Activated CD4-positive, alpha-beta T cell treated with anti-CD3 and anti-CD28 coated beads, Interleukin-2, amount 10 ng/mL, durations not matched to agents 7 days and 5 days (primary cell): ENCODE results near the gene C16orf78. TPM values are rescaled to one million over a fixed set of nuclear protein-coding genes. Genes with fewer than 3 reads are reported as not detected.

ENCODE experiments used
- CTCF ChIA-PET: fragments of 350-600 bp; sonication (Branson Sonifier 250); formaldehyde crosslinking; loops from one replicate; lab custom pipeline; 2021; ENCODE audit warnings: antibody characterized with exemption; lab: Charles Lee
- POLR2A ChIA-PET: fragments of 350-600 bp; sonication (Branson Sonifier 250); formaldehyde crosslinking; loops from one replicate; lab custom pipeline; 2021; ENCODE audit warnings: antibody characterized with exemption; lab: Charles Lee
- DNase-seq: peaks from one replicate; pipeline ENCODE4 v3.0.0-alpha.2; 2020
- H3K27ac Mint-ChIP-seq: one replicate; pipeline ENCODE4 v1.8.0; 2021; ENCODE audit warnings: mild to moderate bottlenecking, moderate library complexity, mixed read lengths
- H3K27me3 Mint-ChIP-seq: one replicate; pipeline ENCODE4 v1.8.0; 2021; ENCODE audit warnings: mixed read lengths
- H3K36me3 Mint-ChIP-seq: one replicate; pipeline ENCODE4 v1.8.0; 2021; ENCODE audit warnings: low read depth, mixed read lengths
- H3K4me1 Mint-ChIP-seq: one replicate; pipeline ENCODE4 v1.8.0; 2021; ENCODE audit warnings: mixed read lengths
- H3K4me3 Mint-ChIP-seq: one replicate; pipeline ENCODE4 v1.8.0; 2021; ENCODE audit warnings: mild to moderate bottlenecking, moderate library complexity, mixed read lengths
- H3K9me3 Mint-ChIP-seq: one replicate; pipeline ENCODE4 v1.8.0; 2021; ENCODE audit warnings: mixed read lengths
- total RNA-seq, 2 experiments: library from RNA; stranded (reverse); gene quantifications; one replicate each; pipeline ENCODE4 v1.2.3, GENCODE V29; 2021

C16orf78 gene
- total RNA-seq, 2 experiments from 2014 or later, result not detected

DNA sequence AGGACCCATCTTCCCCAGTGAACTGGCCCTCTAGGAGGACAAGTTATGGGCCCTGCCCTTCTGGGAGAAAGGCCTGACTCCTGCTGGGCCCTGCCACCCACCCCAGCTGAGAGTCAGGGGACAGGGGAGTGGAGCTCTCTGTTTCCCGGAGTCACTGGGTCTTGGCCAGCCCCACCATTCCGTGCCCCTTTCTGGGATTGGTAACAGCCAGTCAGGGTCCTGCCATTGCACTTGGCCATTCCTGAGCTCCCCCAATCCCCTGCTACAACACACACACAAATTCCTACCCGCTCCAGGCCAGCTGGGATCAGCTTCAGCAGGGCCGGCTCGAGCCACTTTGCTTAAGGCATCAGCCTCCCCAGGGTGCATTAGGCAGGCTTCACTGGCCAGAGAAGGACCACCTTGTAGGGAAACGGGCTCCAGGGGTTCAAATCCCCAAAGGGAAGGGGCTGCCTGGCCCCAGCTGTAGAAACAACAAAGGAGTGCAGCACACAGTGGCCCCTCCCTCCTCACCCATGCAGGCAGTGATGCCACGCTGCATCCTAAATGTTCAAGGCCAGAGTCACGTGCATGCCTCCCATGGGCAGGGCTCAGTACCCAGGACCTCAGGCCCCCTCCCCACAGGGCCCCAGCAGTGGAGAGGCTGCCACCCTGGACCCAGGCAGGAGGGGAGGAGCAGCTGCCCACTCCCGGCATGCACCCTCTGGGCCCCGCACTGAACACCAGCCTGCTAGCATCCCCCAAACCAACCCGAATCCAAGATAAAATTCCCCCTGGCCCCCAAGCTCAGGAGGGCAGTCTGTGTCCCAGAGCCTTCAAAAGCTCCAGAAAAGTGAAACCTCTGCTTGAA lies 37.7 kb downstream of the C16orf78 start:
- CTCF ChIA-PET, result no interaction called here
- Mint-ChIP-seq H3K4me1 (no peaks in the 10 kb centered on the region), H3K27me3 (no peaks in the 10 kb centered on the region), H3K27ac (no peak overlapping the region), H3K9me3 (no peaks in the 10 kb centered on the region), H3K36me3 (no peaks in the 10 kb centered on the region), H3K4me3 (no peak overlapping the region)
- POLR2A ChIA-PET, result no interaction called here
- DNase-seq, result no peak

DNA sequence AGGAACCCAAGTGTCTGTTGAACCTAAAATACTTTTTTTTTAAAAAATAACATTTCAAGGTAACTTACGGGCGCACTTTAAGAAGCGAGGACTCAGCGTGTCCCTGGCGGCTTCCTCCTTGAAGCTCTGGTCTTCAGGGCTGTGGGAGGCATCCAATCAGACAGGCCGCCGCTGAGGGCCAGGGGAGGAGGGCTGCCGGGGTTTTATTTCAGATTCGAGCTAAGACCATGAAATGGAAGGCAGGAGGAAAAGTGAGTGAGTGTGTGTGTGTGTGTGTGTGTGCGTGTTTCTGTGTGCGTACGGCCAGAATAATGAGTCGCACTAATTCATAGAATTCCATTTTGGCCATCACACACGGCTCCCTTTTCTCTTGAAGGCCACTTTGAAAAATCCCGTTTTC lies 41.1 kb downstream of the C16orf78 start:
- H3K27ac Mint-ChIP-seq, result no peak overlapping the region
- no peak overlapping the region for H3K4me3 Mint-ChIP-seq
- no peaks in the 10 kb centered on the region for H3K4me1 Mint-ChIP-seq
- no peaks in the 10 kb centered on the region for H3K27me3 Mint-ChIP-seq
- no peaks in the 10 kb centered on the region for H3K36me3 Mint-ChIP-seq
- H3K9me3 Mint-ChIP-seq, result no peaks in the 10 kb centered on the region
- CTCF ChIA-PET, result no interaction called here
- no peak for DNase-seq
- POLR2A ChIA-PET, result no interaction called here

DNA sequence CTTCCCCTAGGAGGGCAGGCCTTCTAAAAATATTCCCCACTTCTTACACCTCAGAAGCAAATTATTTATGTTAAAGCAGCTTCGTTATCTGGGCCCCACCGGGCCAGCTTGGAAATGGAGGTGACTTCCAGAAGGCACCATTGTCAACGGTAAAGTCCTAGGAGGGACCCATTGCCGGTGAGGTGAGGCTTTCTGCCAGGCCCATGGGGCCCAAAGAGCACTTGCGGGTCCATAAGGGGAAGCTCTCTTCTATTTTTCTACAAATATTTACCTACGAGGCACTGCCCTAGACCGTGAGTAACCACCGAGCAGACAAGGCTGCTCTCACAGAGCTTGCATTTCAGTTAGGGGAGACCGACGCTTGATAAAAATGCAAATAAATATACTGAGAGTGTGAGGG lies 41.5 kb downstream of the C16orf78 start:
- no peak overlapping the region for H3K4me3 Mint-ChIP-seq
- no peak for DNase-seq
- no peaks in the 10 kb centered on the region for H3K9me3 Mint-ChIP-seq
- no peaks in the 10 kb centered on the region for H3K36me3 Mint-ChIP-seq
- H3K27ac Mint-ChIP-seq, result no peak overlapping the region
- no peaks in the 10 kb centered on the region for H3K4me1 Mint-ChIP-seq
- H3K27me3 Mint-ChIP-seq, result no peaks in the 10 kb centered on the region
- ChIA-PET CTCF (no interaction called here), POLR2A (no interaction called here)

DNA sequence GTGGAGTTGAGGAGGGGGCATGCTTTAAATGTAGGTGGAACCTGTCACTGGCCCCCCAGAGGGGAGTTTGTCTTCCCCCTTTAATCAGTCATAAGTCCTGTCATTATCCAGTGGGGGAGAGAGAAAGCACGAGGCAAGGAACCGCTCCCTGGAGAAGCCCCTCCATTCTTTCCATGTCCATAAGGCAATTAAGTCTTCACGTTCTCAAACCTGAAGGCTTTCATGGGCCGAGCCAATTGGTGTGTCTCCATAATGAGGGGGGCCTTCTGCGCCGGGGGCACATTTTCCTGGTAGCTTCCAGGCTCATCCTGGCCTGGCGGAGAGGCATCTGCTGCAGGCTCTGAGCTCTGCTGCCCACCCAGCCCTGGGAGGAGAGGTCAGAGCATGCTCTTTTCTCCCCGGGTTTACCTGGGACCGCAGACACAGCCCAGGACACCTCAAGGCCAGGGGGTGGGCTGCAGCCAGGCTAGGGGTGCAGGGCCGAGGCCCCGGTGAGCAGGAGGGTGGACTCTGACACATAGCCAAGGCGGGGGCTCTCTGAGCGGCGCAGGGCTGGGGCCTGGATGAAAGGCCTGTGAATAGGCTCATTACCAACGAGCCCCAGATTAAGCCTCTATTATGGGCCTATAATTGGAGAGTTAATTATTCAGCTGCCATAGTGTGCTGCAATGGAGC lies 42.5 kb downstream of the C16orf78 start:
- no peak for DNase-seq
- H3K4me3 Mint-ChIP-seq, result no peak overlapping the region
- no peaks in the 10 kb centered on the region for H3K27me3 Mint-ChIP-seq
- ChIA-PET POLR2A (no interaction called here), CTCF (no interaction called here)
- no peaks in the 10 kb centered on the region for H3K4me1 Mint-ChIP-seq
- no peaks in the 10 kb centered on the region for H3K9me3 Mint-ChIP-seq
- no peaks in the 10 kb centered on the region for H3K36me3 Mint-ChIP-seq
- no peak overlapping the region for H3K27ac Mint-ChIP-seq

DNA sequence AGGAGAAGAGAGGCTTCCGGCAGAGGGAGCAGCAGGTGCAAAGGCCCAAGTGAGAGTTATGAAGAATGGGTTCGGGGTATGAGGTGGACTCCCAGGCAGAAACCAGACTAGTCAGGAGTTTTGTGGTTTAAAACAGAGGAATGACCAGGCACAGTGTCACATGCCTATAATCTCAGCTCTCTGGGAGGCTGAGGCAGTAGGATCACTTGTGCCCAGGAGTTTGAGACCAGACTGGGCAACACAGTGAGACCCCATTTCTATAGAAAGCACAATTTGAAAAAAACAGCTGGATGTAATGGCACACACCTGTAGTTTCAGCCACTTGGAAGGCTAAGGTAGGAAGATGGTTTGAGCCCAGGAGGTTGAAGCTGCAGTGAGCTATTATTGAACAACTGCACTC lies 43.8 kb downstream of the C16orf78 start:
- Mint-ChIP-seq H3K36me3 (no peaks in the 10 kb centered on the region), H3K4me1 (no peaks in the 10 kb centered on the region), H3K9me3 (no peaks in the 10 kb centered on the region), H3K4me3 (no peak overlapping the region), H3K27me3 (no peaks in the 10 kb centered on the region), H3K27ac (no peak overlapping the region)
- ChIA-PET CTCF (no interaction called here), POLR2A (no interaction called here)
- DNase-seq, result no peak

DNA sequence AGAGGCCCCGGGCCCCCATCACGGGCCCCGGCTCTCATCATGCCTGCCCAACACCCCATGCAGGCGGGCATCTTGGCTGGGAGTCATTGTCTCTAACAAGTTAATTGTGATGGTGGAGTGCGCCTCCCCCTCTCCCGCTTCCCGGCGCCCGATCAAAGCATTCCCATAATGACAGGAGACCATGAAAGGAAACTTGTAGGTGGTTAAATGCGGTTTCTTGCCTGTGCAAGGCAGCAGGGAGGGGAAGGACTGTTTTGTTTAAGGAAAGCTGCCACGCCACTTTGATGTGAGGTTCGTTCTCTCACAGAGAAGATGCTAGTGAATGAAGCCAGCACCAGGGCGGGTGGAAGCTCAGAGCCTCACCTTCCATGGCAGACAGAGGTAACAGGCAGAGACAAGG lies 45.4 kb downstream of the C16orf78 start:
- Mint-ChIP-seq H3K36me3 (no peaks in the 10 kb centered on the region), H3K27ac (no peak overlapping the region), H3K4me3 (no peak overlapping the region), H3K9me3 (no peaks in the 10 kb centered on the region), H3K4me1 (no peaks in the 10 kb centered on the region), H3K27me3 (no peaks in the 10 kb centered on the region)
- no peak for DNase-seq
- ChIA-PET CTCF (no interaction called here), POLR2A (interaction anchor here (0.6 kb wide), 1 partner anchor 521 kb away, joined by 3 read pairs; no protein-coding TSS in a partner anchor)

DNA sequence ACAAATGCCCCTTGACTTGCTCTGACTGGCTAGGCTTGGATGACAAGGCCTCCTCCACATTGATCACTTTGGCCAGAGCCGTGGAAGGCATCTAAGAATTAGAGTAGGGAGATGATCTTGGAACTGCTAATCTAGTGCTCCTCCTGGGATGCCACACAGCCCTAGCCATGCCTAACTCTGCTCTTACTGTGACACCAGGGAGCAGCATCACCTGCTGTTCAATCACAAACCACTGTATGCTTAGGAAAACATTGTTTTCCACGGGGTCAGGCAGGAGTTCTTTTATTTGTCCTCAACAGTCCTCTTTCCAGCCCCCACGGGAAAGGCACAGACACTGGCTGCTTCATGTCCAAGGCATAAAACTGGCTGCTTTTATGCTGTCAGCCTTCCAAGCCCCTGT lies 46.3 kb downstream of the C16orf78 start:
- Mint-ChIP-seq H3K27ac (no peak overlapping the region), H3K4me3 (no peak overlapping the region), H3K9me3 (no peaks in the 10 kb centered on the region), H3K36me3 (no peaks in the 10 kb centered on the region), H3K27me3 (no peaks in the 10 kb centered on the region), H3K4me1 (no peaks in the 10 kb centered on the region)
- DNase-seq, result no peak
- CTCF ChIA-PET, result no interaction called here
- POLR2A ChIA-PET, result no interaction called here

DNA sequence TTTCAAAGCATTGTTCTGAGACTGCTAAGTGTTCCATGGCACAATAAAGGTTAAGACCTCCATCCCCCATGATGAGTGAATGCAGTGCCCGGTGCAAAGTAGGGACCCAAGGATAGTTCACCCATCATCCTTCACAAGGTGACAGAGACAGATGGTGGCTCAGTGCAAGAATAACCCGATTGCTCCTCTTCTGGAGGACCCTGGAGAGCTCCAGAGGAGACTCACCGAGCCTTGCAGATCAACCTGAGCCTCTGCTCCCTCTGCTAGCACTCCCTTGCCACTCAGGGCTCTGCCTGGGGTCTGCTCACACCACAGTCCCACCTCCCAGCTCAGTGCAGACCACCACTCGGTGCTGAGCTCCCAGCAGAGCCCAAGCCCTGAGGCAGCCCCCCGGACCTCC lies 49.3 kb downstream of the C16orf78 start:
- Mint-ChIP-seq H3K9me3 (no peaks in the 10 kb centered on the region), H3K27ac (no peak overlapping the region), H3K4me3 (no peak overlapping the region), H3K36me3 (no peaks in the 10 kb centered on the region), H3K4me1 (no peaks in the 10 kb centered on the region), H3K27me3 (no peaks in the 10 kb centered on the region)
- CTCF ChIA-PET, result no interaction called here
- no peak for DNase-seq
- POLR2A ChIA-PET, result no interaction called here

DNA sequence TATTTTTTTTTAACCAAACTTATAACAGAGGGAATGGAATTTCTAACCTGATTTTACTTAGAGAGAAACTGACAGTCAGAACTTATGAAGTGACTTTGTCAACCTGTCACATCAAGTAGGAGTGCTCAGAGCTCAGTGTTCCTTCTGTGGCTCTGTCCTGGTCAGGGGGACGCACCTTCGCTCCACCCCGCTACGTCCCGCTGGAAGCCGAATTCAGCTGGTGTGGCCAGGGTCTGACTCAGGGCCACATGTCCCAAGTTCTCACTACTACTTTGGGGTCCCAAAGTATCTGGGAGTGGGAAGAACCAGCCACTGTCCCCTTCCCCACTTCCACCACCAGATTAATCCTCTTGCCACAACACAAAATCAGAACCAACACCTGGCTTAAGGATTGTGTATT lies 51.4 kb downstream of the C16orf78 start:
- H3K27ac Mint-ChIP-seq, result no peak overlapping the region
- peaks cover 8% of the 10 kb centered on the region for H3K9me3 Mint-ChIP-seq
- H3K27me3 Mint-ChIP-seq, result peaks cover 1% of the 10 kb centered on the region
- no peaks in the 10 kb centered on the region for H3K4me1 Mint-ChIP-seq
- no peaks in the 10 kb centered on the region for H3K36me3 Mint-ChIP-seq
- no peak for DNase-seq
- POLR2A ChIA-PET, result no interaction called here
- CTCF ChIA-PET, result no interaction called here
- H3K4me3 Mint-ChIP-seq, result no peak overlapping the region

DNA sequence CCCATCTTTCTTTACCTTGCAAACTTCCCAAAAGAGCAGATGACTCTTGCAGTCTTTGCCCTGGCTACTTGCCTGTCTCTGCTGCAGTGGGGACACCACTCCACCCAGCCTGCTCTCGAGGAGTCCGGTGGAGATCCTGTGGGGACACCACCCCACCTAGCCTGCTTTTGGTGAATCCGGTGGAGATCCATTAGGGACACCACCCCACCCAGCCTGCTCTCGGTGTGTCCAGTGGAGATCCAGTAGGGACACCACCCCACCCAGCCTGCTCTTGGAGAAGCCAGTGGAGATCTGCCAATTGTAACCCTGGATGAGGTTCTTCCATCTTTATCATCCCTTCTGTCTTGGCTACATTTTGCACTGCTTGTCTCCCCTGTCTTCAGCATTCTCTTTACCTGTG lies 54.2 kb downstream of the C16orf78 start:
- H3K9me3 Mint-ChIP-seq, result peaks cover 9% of the 10 kb centered on the region
- peaks cover 1% of the 10 kb centered on the region for H3K27me3 Mint-ChIP-seq
- H3K27ac Mint-ChIP-seq, result no peak overlapping the region
- H3K4me1 Mint-ChIP-seq, result no peaks in the 10 kb centered on the region
- ChIA-PET POLR2A (no interaction called here), CTCF (no interaction called here)
- no peaks in the 10 kb centered on the region for H3K36me3 Mint-ChIP-seq
- no peak for DNase-seq
- no peak overlapping the region for H3K4me3 Mint-ChIP-seq

DNA sequence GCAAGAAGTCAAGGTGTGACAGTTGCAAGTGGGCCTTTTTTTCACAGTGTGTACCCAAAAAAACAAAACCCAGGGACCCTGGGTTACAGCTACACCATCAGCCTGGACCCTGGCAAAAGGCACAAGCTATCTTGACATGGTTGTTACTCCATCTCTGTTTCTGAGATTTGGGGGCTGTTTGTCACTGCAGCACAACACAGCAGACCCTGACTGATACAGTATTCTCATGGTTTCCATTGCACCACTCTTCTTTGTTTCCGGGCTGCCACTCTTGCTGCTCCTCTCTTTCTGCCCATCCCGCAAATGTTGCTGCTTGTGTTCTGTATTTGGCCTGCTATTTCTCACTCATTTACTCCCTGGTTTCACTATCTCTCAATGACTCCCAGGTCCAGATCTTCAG lies 55.2 kb downstream of the C16orf78 start:
- CTCF ChIA-PET, result no interaction called here
- H3K9me3 Mint-ChIP-seq, result peaks cover 9% of the 10 kb centered on the region
- no peaks in the 10 kb centered on the region for H3K4me1 Mint-ChIP-seq
- no peak overlapping the region for H3K4me3 Mint-ChIP-seq
- DNase-seq, result no peak
- H3K36me3 Mint-ChIP-seq, result no peaks in the 10 kb centered on the region
- peaks cover 1% of the 10 kb centered on the region for H3K27me3 Mint-ChIP-seq
- POLR2A ChIA-PET, result no interaction called here
- no peak overlapping the region for H3K27ac Mint-ChIP-seq

DNA sequence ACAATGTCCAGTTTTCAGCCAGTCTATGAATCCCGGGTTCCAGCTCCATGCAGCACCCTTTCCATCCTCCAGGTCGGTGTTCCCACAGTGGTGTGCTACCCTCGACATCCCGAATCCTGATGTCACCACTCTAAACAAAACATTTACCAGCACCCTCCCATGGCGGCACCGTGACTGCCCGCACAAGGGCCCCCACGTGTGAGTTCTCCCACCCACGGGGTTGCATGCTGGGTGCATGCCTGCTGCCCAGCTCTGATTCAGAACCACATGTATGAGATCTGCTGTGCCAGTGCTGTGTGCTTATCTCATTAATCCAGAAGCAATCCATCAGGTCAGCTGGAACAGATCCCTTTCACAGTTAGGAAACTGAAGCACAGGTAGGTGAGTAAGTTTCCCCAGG lies 57.4 kb downstream of the C16orf78 start:
- H3K27ac Mint-ChIP-seq, result no peak overlapping the region
- H3K36me3 Mint-ChIP-seq, result no peaks in the 10 kb centered on the region
- POLR2A ChIA-PET, result no interaction called here
- CTCF ChIA-PET, result no interaction called here
- H3K27me3 Mint-ChIP-seq, result peaks cover 1% of the 10 kb centered on the region
- H3K4me1 Mint-ChIP-seq, result no peaks in the 10 kb centered on the region
- no peak for DNase-seq
- no peak overlapping the region for H3K4me3 Mint-ChIP-seq
- peaks cover 9% of the 10 kb centered on the region for H3K9me3 Mint-ChIP-seq

DNA sequence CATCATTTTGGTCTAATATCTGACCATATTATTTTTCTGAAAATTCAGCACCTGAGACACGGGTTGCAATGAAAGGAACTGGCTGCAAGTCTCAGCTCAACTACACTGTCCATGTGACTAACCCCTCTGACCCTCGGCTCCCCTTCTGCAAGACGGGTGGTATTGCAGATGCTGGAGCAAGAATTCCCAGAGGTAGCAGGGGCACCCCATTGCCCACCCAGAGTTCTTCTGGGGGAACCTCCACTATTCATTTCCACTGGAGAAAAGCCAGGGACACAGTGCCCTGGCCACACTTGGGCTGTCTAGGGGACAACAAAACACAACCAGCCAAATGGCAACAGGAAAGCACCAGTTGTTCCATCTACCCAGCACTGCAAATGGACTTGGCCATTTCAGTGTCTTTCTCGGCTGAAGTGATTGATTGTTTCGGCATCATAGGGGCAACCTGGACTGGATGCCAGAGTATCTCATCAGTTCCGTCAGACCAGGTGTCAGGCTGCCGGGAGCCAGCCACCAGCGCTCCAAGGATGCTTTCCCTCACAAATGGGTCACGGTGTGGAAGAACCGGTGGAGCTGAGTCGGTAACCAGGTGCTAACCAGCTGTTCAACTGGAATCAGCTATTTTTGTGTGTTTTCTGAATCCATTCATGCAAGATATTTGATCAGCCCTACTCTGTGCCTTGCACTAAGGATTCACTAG lies 58.1 kb downstream of the C16orf78 start:
- Mint-ChIP-seq H3K4me1 (no peaks in the 10 kb centered on the region), H3K36me3 (no peaks in the 10 kb centered on the region), H3K27me3 (peaks cover 1% of the 10 kb centered on the region), H3K4me3 (no peak overlapping the region), H3K9me3 (peaks cover 9% of the 10 kb centered on the region), H3K27ac (no peak overlapping the region)
- ChIA-PET POLR2A (no interaction called here), CTCF (no interaction called here)
- no peak for DNase-seq
